Spleen (tissue), 11 donors: ENCODE results near the gene RAD51B. TPM values are rescaled to one million over a fixed set of nuclear protein-coding genes. Genes with fewer than 3 reads are reported as not detected.

ENCODE experiments used
- DNase-seq: peaks from one replicate; pipeline ENCODE4 v3.0.0-alpha.2; 2020
- H3K27ac ChIP-seq, 8 donors: fragments of 200-600 bp; sonication (generic) in 7 of 8; 1 replicate in 4 of 8; 2 replicates in 4 of 8; pipeline versions ENCODE4 v1.5.0 to v1.8.0; 2016 to 2021; ENCODE audit warnings: inconsistent platforms in 4 of 8, mild to moderate bottlenecking in 4 of 8, moderate library complexity in 1 of 8
- H3K27me3 ChIP-seq, 7 donors: fragments of 200-600 bp; sonication (generic) in 6 of 7; replicated peaks in 1 of 7; 1 replicate in 4 of 7; 2 replicates in 3 of 7; pipeline versions ENCODE4 v1.5.0 to v1.8.0; 2016 to 2021; ENCODE audit warnings: inconsistent platforms in 3 of 7, mild to moderate bottlenecking in 1 of 7
- H3K36me3 ChIP-seq, 6 donors: fragments of 200-600 bp; sonication (generic) in 5 of 6; 1 replicate in 4 of 6; 2 replicates in 2 of 6; pipeline versions ENCODE4 v1.5.0 to v1.8.0; 2016 to 2021; ENCODE audit warnings: inconsistent platforms in 2 of 6
- H3K4me1 ChIP-seq, 6 donors: fragments of 200-600 bp; sonication (generic) in 5 of 6; 1 replicate in 3 of 6; 2 replicates in 3 of 6; pipeline versions ENCODE4 v1.5.0 to v1.8.0; 2016 to 2021; ENCODE audit warnings: inconsistent platforms in 3 of 6
- H3K4me3 ChIP-seq, 8 donors: fragments of 200-600 bp; sonication (generic) in 7 of 8; 1 replicate in 4 of 8; 2 replicates in 4 of 8; pipeline versions ENCODE4 v1.5.0 to v1.8.0; 2016 to 2021; ENCODE audit warnings: inconsistent platforms in 4 of 8, mild to moderate bottlenecking in 4 of 8, moderate library complexity in 2 of 8
- H3K9me3 ChIP-seq, 8 donors: fragments of 200-600 bp; sonication (generic) in 7 of 8; 1 replicate in 4 of 8; 2 replicates in 4 of 8; pipeline versions ENCODE4 v1.5.0 to v1.8.0; 2016 to 2021; ENCODE audit warnings: inconsistent platforms in 4 of 8
- POLR2A ChIP-seq, 3 donors: fragments of 450-650 bp; IDR thresholded peaks; one replicate each; pipeline ENCODE4 v1.5.1; 2017; ENCODE audit warnings: antibody characterized with exemption in 3 of 3, mild to moderate bottlenecking in 1 of 3
- POLR2AphosphoS5 ChIP-seq, 3 donors: sonication (generic); formaldehyde crosslinking; IDR thresholded peaks; one replicate each; pipeline ENCODE4 v1.5.1; 2017; ENCODE audit warnings: antibody characterized with exemption in 3 of 3
- WGBS, 5 donors: extraction: QIAGEN DNeasy Blood & Tissue Kit in 3 of 5; methylation state at CpG; one replicate each; pipeline versions ENCODE4 v1.1.5 to v1.1.7; 2013 to 2018; 5-methylcytosine and 5-hydroxymethylcytosine counted together
- intact Hi-C: fragments of 100-400 bp; cut with DNase I; formaldehyde crosslinking; loops from one replicate; pipeline ENCODE4 v1.15.0; 2023; ENCODE audit warnings: low total_unique reads
- polyA plus RNA-seq, 3 donors: library from polyadenylated mRNA; stranded (reverse); fragments of 200-250 nt; gene quantifications; one replicate each; pipeline ENCODE4 v1.2.1, GENCODE V29; 2013
- total RNA-seq, 7 donors: library from RNA; depleted of rRNA in 3 of 7; stranded (reverse); fragments of >200 nt in 3 of 7; fragmentation: NEBNext Ultra II Directional in 4 of 7; extraction: Animal tissue kit (Norgen Biotek cat#: 25700) in 4 of 7; gene quantifications; one replicate each; pipeline versions ENCODE4 v1.1.0 to v1.2.1, GENCODE V29; 2016 to 2021
- TF ChIP-seq, protein P1 (sequence below), 11 experiments: fragments of 200-600 bp in 7 of 11; fragments of 450-650 bp in 4 of 11; sonication (generic) in 4 of 11; IDR thresholded peaks in 8 of 11; conservative IDR thresholded peaks in 3 of 11; 1 replicate in 7 of 11; 2 replicates in 4 of 11; pipeline versions ENCODE4 v1.4.0 to v1.8.0; 2016 to 2021; ENCODE audit warnings: antibody characterized with exemption in 11 of 11, inconsistent platforms in 4 of 11, mild to moderate bottlenecking in 1 of 11
- donor health status: healthy with polysubstance abuse.
- donor health status: DM: no; HTN: no; CAD: no; lungs with moderate emphysema.
- donor health status: DM: no; HTN: no; CAD: no.
- donor health status: Bipolar disorder and iron deficiency.
- donor health status: healthy.
- donor health status: DM: no; HTN: no; CAD: no.
- donor health status: DM: yes; HTN: yes; CAD: no.

The RAD51B gene
- total and polyA plus RNA-seq, 10 donors, result 4.2 to 43.7 (median 29.8) TPM

DNA sequence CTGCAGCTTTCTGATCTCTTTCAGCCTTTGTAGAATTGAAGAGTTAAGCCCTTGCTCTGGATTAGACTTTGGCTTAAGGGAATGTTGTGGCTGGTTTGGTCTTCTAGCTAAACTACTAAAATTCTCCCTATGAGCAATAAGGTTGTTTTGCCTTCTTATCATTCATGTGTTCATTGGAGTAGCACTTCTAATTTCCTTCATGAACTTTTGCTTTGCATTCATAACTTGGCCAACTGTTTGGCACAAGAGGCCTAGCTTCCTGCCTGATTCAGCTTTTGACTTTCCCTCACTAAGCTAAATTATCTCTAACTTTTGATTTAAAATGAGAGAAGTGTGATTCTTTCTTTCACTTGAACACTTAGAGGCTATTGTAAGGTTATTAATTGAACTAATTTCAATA is 384.3 kb downstream of the RAD51B start:
- no peaks in the 10 kb centered on the region for H3K36me3 ChIP-seq
- H3K4me3 ChIP-seq, result no peak overlapping the region
- DNase-seq, result no peak
- intact Hi-C loops, result no loop called here
- H3K4me1 ChIP-seq, result peaks cover 1 to 10% (median 5%) of the 10 kb centered on the region in 6 donors
- TF ChIP-seq, protein P1, sequence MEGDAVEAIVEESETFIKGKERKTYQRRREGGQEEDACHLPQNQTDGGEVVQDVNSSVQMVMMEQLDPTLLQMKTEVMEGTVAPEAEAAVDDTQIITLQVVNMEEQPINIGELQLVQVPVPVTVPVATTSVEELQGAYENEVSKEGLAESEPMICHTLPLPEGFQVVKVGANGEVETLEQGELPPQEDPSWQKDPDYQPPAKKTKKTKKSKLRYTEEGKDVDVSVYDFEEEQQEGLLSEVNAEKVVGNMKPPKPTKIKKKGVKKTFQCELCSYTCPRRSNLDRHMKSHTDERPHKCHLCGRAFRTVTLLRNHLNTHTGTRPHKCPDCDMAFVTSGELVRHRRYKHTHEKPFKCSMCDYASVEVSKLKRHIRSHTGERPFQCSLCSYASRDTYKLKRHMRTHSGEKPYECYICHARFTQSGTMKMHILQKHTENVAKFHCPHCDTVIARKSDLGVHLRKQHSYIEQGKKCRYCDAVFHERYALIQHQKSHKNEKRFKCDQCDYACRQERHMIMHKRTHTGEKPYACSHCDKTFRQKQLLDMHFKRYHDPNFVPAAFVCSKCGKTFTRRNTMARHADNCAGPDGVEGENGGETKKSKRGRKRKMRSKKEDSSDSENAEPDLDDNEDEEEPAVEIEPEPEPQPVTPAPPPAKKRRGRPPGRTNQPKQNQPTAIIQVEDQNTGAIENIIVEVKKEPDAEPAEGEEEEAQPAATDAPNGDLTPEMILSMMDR (IDR thresholded peaks at IDR 0.05 in 8 of 11, conservative IDR thresholded peaks at IDR 0.05 in 3 of 11), result no peak
- TF ChIP-seq POLR2A (IDR thresholded peaks at IDR 0.05) (no peak), POLR2AphosphoS5 (IDR thresholded peaks at IDR 0.05) (no peak)
- no peaks in the 10 kb centered on the region for H3K27me3 ChIP-seq
- no peaks in the 10 kb centered on the region for H3K9me3 ChIP-seq
- H3K27ac ChIP-seq, result no peak overlapping the region

DNA sequence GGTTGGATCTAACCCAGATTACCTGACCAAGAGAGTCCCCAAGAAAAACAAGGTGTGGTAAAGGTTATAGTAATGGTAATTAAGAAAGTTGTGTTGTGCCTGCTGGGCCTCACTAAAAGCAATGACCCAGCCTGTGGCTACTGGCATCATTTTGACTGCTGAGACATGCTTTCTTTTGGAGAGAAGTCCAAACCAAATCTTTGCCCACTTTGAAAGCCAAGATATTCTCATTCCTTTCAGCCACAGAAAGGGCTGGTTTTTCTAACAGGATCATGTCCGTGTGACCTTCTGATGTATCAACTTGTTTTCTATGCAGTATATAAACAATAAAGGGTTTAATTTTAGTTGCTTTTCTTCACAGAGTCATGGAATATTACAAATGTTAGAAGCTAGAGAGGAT is 388.6 kb downstream of the RAD51B start:
- Histone ChIP-seq H3K4me3 (no peak overlapping the region), H3K27me3 (no peaks in the 10 kb centered on the region), H3K9me3 (no peaks in the 10 kb centered on the region), H3K4me1 (peaks cover 17 to 46% (median 26%) of the 10 kb centered on the region in 6 donors), H3K27ac (peak overlapping the region in 2 of 8 donors; percentile 32 to 82), H3K36me3 (no peaks in the 10 kb centered on the region)
- WGBS, 5 donors, result 74 to 83% (median 77%) methylated on average over 1 of the region's 1 CpG
- TF ChIP-seq, protein P1 (IDR thresholded peaks at IDR 0.05 in 8 of 11, conservative IDR thresholded peaks at IDR 0.05 in 3 of 11), result no peak
- TF ChIP-seq POLR2AphosphoS5 (IDR thresholded peaks at IDR 0.05), result no peak
- no peak for TF ChIP-seq POLR2A (IDR thresholded peaks at IDR 0.05)
- intact Hi-C loops, result no loop called here
- DNase-seq, result no peak

DNA sequence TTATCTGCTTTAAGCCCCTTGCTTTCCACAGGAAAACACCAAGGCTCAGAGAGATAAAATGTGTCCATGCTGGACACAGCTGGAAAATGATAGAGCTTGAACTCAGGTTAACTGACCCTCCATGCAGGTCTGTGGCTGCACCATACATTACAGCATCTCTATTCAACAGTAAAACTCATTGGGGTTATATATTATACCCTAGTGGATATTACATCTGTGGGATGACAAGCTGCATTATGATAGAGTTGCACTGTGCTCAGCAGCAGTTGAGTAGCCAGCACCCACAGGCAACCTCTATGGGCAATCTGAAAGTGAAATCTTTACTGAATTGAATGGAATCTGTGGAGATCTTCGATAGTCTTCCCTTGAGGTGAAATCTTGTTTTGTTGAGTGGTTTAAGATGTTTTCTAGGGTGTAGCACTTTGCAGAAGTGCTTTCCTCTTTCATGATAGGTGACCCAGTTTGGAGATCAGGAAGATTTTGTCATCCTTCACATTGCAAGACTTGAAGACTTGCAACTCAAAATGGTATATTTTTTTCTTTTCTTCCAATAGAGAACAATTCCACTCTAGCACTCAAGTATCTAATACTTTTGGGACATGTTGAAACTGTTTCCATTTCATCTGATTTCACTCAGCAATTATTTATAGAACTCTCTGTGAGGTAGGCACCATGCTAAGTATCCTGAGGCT is 389.2 kb downstream of the RAD51B start:
- no peaks in the 10 kb centered on the region for H3K27me3 ChIP-seq
- H3K36me3 ChIP-seq, result no peaks in the 10 kb centered on the region
- peak overlapping the region in 5 of 8 donors; percentile 74 to 82 (median 78) for H3K27ac ChIP-seq
- H3K4me3 ChIP-seq, result no peak overlapping the region
- intact Hi-C loops, result no loop called here
- H3K4me1 ChIP-seq, result peaks cover 17 to 49% (median 26%) of the 10 kb centered on the region in 6 donors
- WGBS, 5 donors, result 68 to 82% (median 75%) methylated on average over 1 of the region's 1 CpG
- H3K9me3 ChIP-seq, result no peaks in the 10 kb centered on the region
- DNase-seq, result no peak
- TF ChIP-seq, protein P1 (IDR thresholded peaks at IDR 0.05 in 8 of 11, conservative IDR thresholded peaks at IDR 0.05 in 3 of 11), result no peak
- TF ChIP-seq POLR2AphosphoS5 (IDR thresholded peaks at IDR 0.05) (no peak), POLR2A (IDR thresholded peaks at IDR 0.05) (no peak)

DNA sequence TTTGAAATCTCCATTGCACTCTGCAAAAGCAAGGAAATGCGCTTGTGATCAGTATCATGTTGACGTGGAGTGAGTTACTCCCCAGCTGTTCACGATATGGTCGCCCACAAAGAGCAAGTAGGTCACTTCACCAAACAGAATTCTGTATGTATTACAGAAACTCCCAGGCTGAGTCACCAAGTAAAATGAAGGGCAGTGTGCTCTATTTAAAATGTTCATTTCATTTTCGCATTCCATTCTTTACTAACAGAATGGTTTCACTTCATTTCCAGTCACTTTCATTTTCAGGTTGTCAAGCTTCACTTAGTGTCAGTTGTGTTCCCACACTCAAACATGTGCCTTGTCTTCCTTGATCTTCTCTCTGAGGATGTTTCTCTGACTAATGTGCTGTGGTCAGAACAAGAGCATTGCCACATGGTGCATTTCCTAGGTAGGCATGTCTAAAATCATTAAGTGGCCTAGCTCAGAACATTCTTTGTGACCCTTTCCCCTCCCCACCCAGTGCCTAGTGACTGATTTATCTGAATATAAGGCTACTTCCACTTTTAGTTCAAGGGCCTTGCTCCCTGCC is 391.2 kb downstream of the RAD51B start:
- Histone ChIP-seq H3K36me3 (no peaks in the 10 kb centered on the region), H3K27me3 (no peaks in the 10 kb centered on the region), H3K9me3 (no peaks in the 10 kb centered on the region), H3K4me3 (peak overlapping the region in 4 of 8 donors; percentile 10 to 50 (median 19)), H3K4me1 (peaks cover 21 to 69% (median 38%) of the 10 kb centered on the region in 6 donors), H3K27ac (peak overlapping the region; percentile 59 to 82 (median 76))
- intact Hi-C loops, result no loop called here
- DNase-seq, result no peak
- TF ChIP-seq, protein P1 (IDR thresholded peaks at IDR 0.05 in 8 of 11, conservative IDR thresholded peaks at IDR 0.05 in 3 of 11), result no peak
- TF ChIP-seq POLR2AphosphoS5 (IDR thresholded peaks at IDR 0.05), result peak in 1 of 3 donors; percentile 49
- WGBS, 5 donors, result 15 to 27% (median 22%) methylated on average over 5 of the region's 5 CpGs
